Testis (tissue), 3 donors: ENCODE measurements around the gene KLHL29. TPM values are rescaled to one million over a fixed set of nuclear protein-coding genes. Genes with fewer than 3 reads are reported as not detected.

Experiments used
- DNase-seq: peaks from one replicate; pipeline ENCODE4 v3.0.0-alpha.2; 2019
- H3K27ac ChIP-seq, 2 donors: fragments of 200-600 bp; sonication (generic); one replicate each; pipeline ENCODE4 v1.5.1; 2019
- H3K27me3 ChIP-seq: fragments of 200-600 bp; sonication (generic); one replicate; pipeline ENCODE4 v1.5.1; 2019
- H3K36me3 ChIP-seq: fragments of 200-600 bp; sonication (generic); one replicate; pipeline ENCODE4 v1.5.1; 2017; ENCODE audit warnings: low read depth; ENCODE audit errors: missing control alignments
- H3K4me1 ChIP-seq: fragments of 200-600 bp; sonication (generic); one replicate; pipeline ENCODE4 v1.5.1; 2019
- H3K4me3 ChIP-seq, 2 donors: fragments of 200-600 bp; sonication (generic); one replicate each; pipeline ENCODE4 v1.5.1; 2017 to 2019
- H3K9me3 ChIP-seq: fragments of 200-600 bp; sonication (generic); one replicate; pipeline ENCODE4 v1.5.1; 2017
- POLR2A ChIP-seq: fragments of 450-650 bp; IDR thresholded peaks from one replicate; pipeline ENCODE4 v1.6.1; 2017; ENCODE audit warnings: antibody characterized with exemption, mild to moderate bottlenecking, moderate library complexity
- whole genome bisulfite sequencing, 2 donors: methylation state at CpG; one replicate each; pipeline ENCODE4 v1.1.5; 2018; 5-methylcytosine and 5-hydroxymethylcytosine counted together
- intact Hi-C: fragments of 100-400 bp; cut with DNase I; formaldehyde crosslinking; loops from one replicate; pipeline ENCODE4 v1.15.1; 2023; ENCODE audit warnings: low total_unique reads
- polyA plus RNA-seq: library from polyadenylated mRNA; stranded (reverse); fragments of 350-450 nt; fragmentation: Illumina TruSeq; extraction: RNeasy Lipid Tissue Mini Kit (QIAGEN cat#74804); gene quantifications from one replicate; pipeline ENCODE4 v1.2.3, GENCODE V29; 2014; ENCODE audit warnings: low read depth, low replicate concordance; ENCODE audit not compliant: insufficient read depth
- total RNA-seq, 2 donors: library from RNA; depleted of rRNA; stranded (reverse); fragments of >200 nt; gene quantifications; one replicate each; pipeline ENCODE4 v1.2.3, GENCODE V29; 2016
- TF ChIP-seq, protein P1 (sequence below), 3 experiments: fragments of 450-650 bp in 2 of 3; fragments of 200-600 bp in 1 of 3; sonication (generic) in 1 of 3; IDR thresholded peaks; one replicate each; pipeline ENCODE4 v1.5.1; 2016 to 2019; ENCODE audit warnings: antibody characterized with exemption in 3 of 3, mild to moderate bottlenecking in 2 of 3, moderate library complexity in 1 of 3

KLHL29 gene
- total and polyA plus RNA-seq, 3 donors from 2014 or later: 3.3 to 10.9 (median 7.9) TPM

DNA sequence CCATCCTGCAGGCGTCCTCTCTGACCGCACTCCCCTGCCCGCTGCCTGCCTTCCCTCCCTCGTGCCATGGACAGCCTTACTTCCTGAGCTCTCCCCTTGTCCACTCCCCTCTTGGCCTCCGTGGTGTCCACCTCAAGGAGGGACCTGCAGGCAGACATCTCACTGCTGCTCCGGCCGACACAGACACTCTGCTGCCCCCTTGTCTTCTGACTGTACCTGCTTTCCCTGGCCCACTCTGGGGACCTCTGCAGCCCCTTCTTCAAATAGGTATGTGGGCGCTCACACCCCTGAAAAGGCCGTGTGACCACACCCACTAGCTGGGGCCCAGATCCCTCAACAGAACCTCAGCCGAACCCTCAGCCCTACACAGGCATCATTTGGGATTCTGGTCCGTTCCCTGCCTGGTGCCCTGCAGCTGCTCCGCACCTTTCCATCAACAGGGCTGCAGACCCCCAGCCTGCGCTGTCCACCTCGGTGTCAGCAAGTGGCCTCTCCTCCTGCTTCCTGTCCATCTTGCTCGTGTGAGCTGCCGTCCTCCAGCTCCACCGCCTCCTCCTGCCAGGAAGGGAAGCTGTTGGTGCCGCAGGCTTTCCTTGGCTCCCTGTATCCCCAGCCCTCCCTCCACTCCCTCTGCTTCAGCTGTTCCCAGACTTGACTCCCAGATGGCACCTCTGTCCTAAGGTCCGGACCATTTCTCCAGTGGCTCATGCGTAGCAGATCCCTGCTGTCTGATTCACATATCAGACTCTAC lies 94.1 kb downstream of the KLHL29 start:
- Histone ChIP-seq H3K36me3 (no peaks in the 10 kb centered on the region), H3K4me3 (no peak overlapping the region), H3K9me3 (no peaks in the 10 kb centered on the region), H3K27ac (no peak overlapping the region), H3K27me3 (no peaks in the 10 kb centered on the region), H3K4me1 (no peaks in the 10 kb centered on the region)
- DNase-seq: no peak
- TF ChIP-seq, protein P1, sequence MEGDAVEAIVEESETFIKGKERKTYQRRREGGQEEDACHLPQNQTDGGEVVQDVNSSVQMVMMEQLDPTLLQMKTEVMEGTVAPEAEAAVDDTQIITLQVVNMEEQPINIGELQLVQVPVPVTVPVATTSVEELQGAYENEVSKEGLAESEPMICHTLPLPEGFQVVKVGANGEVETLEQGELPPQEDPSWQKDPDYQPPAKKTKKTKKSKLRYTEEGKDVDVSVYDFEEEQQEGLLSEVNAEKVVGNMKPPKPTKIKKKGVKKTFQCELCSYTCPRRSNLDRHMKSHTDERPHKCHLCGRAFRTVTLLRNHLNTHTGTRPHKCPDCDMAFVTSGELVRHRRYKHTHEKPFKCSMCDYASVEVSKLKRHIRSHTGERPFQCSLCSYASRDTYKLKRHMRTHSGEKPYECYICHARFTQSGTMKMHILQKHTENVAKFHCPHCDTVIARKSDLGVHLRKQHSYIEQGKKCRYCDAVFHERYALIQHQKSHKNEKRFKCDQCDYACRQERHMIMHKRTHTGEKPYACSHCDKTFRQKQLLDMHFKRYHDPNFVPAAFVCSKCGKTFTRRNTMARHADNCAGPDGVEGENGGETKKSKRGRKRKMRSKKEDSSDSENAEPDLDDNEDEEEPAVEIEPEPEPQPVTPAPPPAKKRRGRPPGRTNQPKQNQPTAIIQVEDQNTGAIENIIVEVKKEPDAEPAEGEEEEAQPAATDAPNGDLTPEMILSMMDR (IDR thresholded peaks at IDR 0.05): no peak
- no peak for TF ChIP-seq POLR2A
- intact Hi-C loops: no loop called here
- 88 to 89% methylated on average over 20 of the region's 20 CpGs for WGBS, 2 donors

DNA sequence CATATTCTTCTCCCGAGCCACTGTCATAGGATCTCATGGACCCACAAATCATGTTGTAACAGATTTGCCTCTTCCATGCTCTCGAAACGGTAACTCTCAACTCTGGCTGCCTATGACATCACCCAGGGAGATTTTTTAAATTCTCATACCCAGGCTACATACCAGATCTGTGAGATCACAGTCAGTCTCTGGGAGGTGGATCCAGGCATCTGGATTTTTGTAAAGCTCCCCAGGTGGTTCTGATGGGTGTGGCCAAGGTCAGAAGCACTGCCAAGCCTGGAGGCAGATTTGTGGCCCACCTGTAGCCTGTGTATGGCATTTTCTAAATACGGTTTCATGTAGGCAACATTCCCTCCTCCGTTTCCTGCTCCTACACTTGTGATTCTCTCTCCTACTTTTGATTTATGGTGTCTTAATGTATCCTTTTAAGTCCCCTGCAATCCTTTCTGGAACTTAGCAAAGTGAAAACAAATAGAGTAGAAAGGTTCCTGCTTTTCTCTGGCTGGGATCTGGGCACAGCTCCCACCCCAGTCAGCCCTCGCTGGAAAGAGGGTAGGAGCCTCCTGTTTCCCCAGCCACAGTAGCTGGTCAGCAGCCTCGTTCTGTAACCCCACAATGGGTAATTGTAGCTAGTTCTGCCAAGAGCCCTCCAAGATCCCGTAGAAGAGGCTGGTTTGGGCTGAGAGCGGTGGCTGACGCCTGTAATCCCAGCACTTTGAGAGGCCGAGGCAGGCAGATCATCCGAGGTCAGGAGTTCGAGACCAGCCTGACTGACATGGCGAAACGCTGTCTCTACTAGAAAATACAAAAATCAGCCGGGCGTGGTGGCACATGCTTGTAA lies 96.2 kb downstream of the KLHL29 start:
- Histone ChIP-seq H3K36me3 (no peaks in the 10 kb centered on the region), H3K9me3 (no peaks in the 10 kb centered on the region), H3K27ac (no peak overlapping the region), H3K4me1 (no peaks in the 10 kb centered on the region), H3K27me3 (no peaks in the 10 kb centered on the region), H3K4me3 (no peak overlapping the region)
- TF ChIP-seq POLR2A: no peak
- TF ChIP-seq, protein P1 (IDR thresholded peaks at IDR 0.05): no peak
- WGBS, 2 donors: 62 to 73% methylated on average over 17 of the region's 17 CpGs
- intact Hi-C loops: no loop called here
- DNase-seq: no peak

DNA sequence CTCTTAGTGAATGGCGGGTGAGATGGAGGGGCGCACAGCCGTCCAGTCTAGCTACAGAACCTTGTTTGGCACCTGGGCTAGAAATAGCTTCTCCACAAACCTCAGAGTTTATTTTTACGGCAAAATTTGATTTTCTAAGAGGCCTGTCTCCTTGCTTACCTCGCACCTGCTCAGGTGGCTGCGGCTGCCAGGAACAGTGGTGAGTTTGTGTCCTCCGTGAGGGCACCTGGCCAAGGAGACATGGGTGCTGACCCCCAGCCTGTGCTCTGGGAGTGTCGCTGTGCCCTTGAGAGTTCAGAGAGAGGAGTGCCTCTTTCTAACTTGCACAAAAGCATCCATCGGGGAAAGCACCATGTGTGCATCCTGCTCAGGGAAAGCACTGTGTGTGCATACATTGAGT lies 97.2 kb downstream of the KLHL29 start:
- Histone ChIP-seq H3K27me3 (no peaks in the 10 kb centered on the region), H3K9me3 (no peaks in the 10 kb centered on the region), H3K4me3 (no peak overlapping the region), H3K4me1 (no peaks in the 10 kb centered on the region), H3K27ac (no peak overlapping the region), H3K36me3 (no peaks in the 10 kb centered on the region)
- 78 to 88% methylated on average over 9 of the region's 9 CpGs for WGBS, 2 donors
- TF ChIP-seq, protein P1 (IDR thresholded peaks at IDR 0.05): no peak
- no peak for TF ChIP-seq POLR2A
- intact Hi-C loops: no loop called here
- no peak for DNase-seq

DNA sequence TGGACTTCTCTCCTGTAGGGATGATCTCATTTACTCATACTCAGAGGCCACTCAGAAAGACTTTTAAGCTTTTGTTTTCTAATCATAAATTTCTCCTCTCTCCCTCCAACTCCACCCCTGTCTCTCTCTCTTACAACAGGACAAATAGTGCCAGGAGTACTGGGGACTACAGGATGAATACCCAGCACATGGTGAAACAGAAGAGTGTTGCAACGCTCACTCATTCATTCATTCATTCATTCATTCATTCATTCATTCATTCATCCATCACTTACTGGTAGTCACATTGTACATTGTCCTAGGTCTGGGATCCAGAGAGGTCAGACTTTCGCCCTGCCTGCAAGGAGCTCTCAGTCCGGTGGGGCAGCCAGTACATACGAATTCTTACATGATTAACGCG lies 97.6 kb downstream of the KLHL29 start:
- no peaks in the 10 kb centered on the region for H3K4me1 ChIP-seq

More for the DNA sequence above, 97.6 kb downstream of the KLHL29 start:
- intact Hi-C loops: no loop called here
- Histone ChIP-seq H3K27ac (no peak overlapping the region), H3K36me3 (no peaks in the 10 kb centered on the region), H3K4me3 (no peak overlapping the region), H3K27me3 (no peaks in the 10 kb centered on the region), H3K9me3 (no peaks in the 10 kb centered on the region)
- WGBS, 2 donors: 86 to 94% methylated on average over 6 of the region's 6 CpGs
- DNase-seq: no peak
- TF ChIP-seq, protein P1 (IDR thresholded peaks at IDR 0.05): no peak
- no peak for TF ChIP-seq POLR2A
